CD4-positive, alpha-beta T cell treated with Interferon alpha-2 for 1 hour (primary cell): ENCODE data around the gene PPIH.
"Not testable (repeated sequence)": the region's sequence is repeated elsewhere in the genome, so short reads cannot be mapped to it uniquely, and the experiment has no call there.

Experiments used
- DNase-seq, 2 donors: peaks; one replicate each; pipeline ENCODE4 v3.0.0-alpha.2; 2020 to 2022

Gene PPIH

DNA sequence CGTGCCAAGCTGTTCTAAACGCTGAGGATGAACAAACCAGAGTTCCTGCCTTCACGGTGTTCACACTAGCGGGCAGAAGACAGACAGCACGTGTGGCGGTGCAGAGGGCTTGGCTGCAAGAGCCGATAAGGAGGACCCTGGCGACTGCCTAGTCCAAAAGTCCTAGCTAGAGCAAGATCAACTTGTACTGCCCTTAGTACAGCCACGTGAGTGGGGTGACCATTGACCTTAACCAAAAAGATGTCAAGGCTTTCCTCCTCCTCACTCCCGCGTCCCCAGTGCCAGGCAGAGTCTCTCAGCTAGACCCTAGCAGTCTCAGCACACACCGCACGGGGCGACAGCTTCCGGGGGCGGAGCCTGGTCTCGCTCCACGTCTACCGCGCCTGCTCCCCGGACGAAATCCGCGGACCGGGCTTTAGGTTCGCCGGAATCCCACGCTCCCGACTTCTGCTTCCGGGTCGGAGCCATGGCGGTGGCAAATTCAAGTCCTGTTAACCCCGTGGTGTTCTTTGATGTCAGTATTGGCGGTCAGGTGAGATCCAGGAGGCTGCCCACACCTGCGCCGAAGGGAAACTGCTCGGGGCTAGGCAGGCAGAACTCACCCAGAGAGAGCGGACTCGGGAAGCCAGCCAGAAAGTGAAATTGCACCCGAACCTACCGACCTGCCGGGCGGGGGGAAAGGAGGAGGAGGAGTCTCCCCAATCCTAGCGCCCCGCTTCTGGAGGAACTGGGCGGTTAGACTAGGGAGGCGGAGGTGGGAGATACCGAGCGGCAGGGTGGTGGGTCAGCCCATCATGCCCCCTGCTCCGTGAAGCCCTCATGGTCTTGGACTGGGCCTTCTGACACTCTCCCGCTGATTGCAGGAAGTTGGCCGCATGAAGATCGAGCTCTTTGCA lies at the start of gene PPIH:
PPIH (plus strand) TSS at position 443 of the 896 bp plus-strand sequence; CDS start at position 467, 24 bp downstream.
- DNase-seq, result peak; percentile 90 to 93

DNA sequence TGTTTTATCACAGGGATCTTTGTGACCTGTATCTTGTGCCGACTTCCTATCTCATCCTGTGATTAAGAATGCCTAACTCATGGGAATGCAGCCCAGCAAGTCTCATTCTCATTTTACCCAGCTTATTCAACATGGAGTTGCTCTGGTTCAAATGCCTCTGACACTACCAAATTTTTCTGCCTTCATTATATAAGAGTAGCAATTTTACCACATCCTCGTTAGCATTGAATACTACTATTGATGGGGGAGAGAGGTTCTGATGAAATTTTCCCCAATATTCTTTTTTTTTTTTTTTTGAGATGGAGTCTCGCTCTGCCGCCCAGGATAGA lies 44.5 kb upstream of the PPIH start:
- DNase-seq, result no peak

DNA sequence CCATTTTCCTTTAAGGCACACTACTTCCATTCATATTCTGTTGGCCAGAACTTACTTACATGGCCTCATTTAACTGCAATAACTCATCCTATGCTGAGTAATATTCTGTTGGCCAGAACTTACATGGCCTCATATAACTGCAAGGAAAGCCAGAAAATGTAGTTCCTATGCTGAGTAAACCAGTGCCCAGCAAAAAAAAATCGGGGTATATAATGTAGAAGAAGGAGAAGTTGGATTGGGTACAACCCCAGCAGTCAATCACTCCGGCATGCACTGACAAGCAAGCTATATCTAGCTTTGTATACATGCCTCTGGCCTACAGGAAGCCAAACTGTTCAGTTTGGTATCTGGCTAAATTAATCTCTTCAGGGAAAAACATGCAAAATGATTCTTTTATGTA lies 39.4 kb upstream of the PPIH start:
- DNase-seq, result no peak

DNA sequence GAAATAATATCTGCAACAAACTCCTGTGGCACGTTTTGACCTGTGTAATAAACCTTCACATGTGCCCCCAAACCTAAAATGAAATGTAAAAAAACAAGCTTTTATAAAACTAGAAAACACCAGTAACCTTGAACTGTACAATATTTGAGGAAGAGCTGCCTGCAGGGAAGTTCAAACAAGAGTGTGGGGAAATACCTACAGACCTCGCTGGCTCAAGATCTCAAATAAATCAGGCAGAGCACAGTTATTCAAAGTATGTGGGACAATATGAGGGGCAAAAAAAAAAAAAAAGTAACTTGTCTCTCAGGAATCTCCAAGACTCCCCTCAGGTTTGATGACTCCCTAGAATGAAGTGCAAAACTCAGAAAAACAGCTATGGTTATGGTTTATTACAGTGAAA lies 37.9 kb upstream of the PPIH start:
- DNase-seq, result no peak

DNA sequence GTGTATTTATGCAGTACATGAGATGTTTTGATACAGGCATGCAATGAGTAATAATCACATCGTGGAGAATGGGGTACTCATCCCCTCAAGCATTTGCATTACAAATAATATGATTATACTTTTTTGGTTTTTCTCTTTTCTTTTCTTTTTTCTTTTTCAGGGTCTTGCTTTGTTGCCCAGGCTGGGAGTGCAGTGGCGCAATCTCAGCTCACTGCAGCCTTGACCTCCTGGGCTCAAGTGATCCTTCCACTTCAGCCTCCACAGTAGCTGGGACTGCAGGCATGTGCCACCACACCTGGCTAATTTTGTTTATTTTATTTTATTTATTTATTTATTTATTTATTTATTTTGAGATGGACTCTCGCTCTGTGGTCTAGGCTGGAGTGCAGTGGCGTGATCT lies 37.0 kb upstream of the PPIH start:
- not testable (repeated sequence) for DNase-seq

DNA sequence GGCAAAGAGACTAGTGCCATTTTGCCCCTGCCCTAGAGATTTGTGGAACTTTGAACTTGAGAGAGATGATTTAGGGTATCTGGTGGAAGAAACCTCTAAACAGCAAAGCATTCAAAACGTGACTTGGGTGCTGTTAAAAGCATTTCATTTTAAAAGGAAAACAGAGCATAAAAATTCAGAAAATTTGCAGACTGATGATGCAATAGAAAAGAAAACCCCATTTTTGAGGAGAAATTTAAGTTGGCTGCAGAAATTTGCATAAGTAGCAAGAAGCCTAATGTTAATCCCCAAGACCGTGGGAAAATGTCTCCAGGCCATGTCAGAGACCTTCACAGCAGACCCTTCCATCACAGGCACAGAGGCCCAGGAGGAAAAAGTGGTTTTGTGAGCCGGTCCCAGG lies 31.0 kb upstream of the PPIH start:
- not testable (repeated sequence) for DNase-seq

DNA sequence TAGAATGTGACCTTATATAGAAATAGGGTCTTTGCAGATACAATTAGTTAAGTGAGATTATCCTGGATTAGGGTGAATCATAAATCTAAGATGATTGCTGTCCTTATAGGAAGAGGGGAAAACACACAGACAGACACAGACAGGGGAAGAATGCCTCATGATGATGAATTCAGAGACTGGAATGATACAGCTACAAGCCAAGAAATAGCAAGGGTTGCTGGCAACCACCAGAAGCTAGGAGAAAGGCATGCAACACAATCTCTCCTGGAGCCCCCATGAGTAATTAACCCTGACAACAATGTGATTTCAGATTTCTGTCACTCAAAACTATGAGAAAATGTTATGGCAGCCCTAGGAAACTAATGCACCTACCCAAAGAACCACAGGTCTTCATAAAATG lies 19.1 kb upstream of the PPIH start:
- DNase-seq, result no peak

DNA sequence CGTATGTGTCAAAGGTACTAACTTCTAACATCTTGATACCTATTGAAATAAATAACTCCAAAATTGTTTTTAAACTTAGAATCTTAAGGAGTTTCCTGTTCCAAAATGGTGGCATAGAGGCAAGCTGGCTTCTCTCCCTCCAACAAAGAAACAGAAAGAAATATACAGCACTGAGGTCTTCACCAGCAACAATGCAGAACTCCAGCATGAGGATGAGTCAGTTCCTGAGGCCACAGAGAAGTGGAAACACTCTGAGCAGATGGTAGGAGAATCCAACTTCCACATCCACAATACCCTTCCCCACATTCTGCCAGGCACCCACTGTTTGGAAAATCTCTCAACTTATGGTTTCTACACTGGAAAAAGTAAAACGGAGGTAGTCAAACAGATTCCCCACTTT lies 12.2 kb upstream of the PPIH start:
- no peak for DNase-seq

DNA sequence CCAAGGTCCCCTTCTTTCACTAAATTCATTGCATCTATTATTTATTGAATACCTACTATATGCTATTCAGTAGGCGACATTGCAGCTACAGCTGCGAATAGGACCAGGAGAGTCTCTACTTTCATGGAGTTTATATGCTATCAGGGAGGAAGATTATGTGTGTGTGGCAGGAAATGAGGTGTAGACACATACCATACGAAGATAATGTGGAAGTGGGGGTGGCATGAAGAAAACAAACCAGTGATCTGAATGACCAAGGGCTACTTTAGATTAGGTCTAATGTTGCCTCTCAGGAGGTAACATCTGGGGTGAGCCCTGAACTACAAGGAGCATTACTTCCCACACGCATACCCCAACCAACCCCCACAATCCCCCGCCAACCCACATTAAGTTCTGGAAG lies 1.0 kb upstream of the PPIH start:
- DNase-seq, result no peak

DNA sequence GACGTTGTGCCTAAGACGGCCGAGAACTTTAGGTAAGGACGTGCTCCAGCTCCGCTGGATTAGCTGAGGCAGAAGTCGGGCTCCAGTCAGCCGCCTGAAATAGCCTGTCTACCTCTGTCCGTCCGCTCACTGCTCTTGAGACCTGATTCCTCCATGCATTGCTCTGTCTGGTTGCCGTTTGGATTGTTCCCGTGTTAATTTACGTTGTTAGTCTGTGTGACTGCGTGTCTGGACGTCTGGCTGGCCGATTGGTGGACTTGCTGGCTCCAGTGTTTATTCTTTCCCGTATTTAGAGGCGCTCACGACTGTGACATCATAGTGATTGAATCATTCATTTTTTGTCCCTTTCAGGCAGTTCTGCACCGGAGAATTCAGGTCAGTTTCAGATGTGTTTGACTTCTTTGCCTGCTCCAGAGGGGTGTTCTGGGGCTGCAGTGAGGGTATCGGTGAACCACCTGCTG lies 684 bp downstream of the PPIH start:
- DNase-seq, result no peak

DNA sequence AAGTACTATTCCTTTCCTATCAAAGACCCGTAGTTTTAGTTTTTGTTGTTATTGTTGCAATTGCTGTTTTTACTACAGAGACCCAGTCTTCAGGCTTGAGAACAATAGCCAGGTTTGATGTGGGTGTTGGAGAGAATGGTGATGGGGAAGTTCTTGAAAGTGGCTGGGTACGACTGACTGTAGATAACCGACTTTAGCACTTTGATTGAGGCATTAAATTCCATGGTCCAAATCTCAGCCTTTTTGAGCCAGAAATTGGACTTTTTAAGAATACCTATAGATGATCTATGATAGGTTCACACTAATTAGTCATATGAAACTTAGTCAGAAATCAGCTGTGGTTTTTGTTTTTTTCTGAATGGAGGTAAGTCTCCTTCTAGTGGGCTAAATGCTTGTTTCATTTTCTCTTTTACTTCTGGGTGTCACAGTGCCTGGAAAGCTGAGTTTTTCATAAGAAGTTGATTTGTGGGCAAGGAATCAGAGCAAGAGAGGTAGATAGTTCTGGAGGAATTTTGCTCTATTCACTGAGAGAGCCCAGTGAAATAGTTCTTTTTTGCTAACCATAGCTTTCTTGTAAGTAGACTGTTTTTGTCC lies 2.8 kb downstream of the PPIH start:
- DNase-seq, result peak in 1 of 2 donors; percentile 28

DNA sequence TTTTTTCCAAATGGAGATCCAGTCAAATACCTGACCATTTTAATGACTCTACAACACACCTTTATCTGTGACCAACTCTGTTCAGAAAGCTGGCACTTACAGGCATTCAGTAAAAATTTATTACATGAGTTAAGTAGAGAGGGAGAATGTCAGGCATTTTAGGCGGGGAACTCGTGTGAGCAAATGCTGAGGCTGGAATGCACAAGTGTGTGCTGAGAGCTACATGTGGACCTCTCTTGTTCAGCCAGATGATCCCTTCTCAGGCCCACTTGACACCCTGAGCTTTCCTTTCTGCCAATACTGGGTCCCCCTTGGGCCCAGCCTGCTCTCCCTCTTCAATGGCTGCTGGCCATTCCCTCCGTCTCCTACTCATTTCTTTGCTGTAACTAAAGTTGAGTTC lies 11.7 kb downstream of the PPIH start:
- DNase-seq, result no peak

DNA sequence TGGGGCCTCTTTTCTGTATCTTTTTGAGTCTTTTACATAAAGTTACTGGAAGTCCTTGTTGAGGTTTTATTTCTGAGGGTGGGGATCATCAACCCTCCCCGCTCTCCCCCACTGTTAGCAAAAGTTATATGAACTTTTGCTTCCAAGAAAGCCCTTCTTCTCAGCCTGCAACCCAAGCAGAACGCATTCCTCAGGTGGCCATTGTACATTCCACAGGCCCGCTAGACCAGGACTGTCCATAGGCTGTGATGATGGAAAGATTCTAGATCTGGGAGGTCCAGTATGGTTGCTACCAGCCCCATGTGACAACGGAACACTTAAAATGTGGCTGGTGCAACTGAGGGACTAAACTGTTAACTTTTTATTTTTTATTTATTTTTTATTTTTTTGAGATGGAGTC lies 12.2 kb downstream of the PPIH start:
- no peak for DNase-seq

DNA sequence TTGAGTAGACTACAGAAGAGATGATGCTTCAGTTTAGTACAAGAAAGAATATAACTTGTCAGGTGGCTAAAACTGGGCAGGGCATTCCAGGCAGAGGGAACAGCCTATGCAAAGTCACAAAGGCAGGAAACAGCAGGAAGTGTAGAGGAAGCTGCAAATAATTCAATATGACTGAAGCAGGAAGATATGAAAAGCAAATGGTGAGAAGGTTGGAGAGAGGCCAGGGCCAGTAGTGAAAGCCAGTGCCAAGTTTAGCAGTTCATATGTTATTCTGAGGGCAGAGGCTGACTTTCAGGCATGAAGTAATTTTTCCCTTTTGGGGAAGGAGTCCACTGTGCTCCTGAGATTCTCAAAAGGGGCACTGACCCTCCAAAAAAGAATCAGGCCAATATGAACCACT lies 16.0 kb downstream of the PPIH start:
- no peak for DNase-seq

DNA sequence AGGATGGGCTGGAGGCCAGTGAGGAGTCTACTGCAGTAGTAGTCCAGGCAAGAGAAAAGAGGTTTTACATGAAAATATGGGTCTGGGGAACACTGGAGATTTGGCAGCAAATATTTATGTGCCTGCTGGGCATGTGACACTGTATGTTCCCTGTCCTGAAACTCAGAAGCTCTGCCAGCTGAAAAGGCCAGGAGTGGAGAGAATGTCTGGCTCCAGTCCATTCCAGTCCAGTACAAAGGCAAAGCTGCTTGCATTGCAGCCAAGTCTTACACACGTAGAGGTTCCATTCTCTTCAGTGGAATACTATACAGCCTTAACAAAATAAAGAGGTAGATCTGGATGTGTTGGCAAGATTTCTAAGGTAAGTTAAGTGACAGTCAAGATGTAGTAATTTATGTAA lies 16.5 kb downstream of the PPIH start:
- DNase-seq, result no peak

DNA sequence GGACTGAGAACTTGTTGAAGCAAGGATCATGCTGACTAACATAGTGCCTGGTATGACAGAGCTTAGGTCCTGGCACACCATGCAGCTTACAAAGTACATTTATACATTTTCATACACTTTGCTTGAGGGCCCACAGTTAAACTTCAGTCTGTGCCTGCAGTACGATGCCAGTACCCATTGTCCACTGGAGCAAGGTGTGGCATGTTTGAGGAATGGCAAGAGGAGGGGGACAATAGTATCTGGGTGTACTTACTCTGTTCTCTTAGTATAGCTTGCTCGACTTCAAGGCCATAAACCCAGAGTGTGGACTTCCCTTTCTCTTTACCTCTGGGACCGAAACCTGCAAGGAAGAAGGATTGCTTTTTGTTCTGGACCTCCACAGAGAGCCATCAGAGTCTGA lies 17.2 kb downstream of the PPIH start:
- no peak for DNase-seq

DNA sequence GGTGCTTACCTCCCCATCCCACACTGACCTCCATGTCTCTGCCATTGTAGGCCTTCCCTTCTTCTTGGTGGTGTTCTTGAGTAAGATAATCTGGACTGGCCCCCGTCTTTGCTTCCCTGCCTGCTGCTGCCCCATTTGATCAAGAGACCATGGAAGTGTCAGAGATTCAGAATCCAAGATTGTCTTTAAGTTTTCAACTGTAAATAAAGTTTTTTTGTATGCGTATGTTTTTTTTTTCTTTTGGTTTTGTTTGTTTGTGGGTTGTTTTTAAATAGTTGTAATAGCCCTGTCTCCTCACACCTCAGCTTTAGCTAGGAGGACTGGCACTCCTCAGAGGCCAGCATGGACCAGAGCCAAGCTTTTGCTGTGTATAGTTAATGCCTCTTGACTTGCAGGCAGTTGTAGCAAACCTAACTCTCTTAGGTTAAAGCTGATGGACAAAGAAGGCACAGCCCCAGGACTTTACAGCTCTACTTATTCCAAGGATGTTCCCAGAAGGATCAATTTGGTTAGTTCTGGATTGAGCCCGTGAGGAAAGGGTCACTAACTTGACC lies 18.4 kb downstream of the PPIH start:
- DNase-seq, result no peak

DNA sequence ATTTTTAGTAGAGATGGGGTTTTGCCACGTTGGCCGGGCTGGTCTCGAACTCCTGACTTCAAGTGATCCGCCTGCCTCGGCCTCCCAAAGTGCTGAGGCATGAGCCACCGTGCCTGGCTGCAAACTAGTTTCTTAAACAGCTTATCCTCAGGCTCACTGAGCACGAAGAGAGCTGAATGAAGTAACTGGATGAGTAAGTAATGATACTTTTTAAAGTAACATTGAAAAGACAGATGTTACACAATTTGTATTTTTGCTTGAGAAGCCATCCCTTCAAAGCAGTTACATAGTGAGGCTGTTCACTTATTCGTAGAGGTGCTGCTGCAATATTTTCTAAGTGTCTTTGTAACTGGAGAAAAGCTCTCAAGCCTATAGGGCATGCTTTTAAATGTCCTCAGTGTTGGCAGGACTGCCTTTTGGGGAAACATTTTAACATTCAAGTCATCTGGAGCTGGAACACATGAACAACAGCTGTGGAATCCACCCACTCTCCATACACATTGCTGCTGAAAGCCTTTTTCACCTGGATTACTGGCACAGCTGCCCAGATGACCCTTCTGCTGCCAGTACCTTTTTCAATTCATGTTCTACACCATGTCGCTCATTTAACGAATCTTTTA lies 21.3 kb downstream of the PPIH start:
- no peak for DNase-seq

DNA sequence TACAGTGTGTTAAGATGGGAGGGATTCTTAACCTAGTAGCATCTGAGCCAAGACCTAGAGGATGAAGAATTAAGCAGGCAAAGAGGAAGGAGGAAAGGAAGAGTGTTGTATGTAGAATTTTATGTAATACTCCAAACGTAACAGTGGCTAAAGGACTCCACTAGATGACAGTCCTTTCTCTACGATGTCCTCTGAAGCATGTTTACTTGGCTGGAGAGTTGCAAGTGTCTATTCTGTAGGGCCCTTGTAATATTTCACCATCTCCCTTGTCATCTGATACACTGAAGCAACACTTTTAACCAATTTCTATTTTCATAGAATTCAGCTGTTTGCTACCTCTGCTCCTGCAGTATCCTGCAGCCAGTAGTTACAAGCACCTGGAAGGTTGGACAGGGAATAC lies 21.8 kb downstream of the PPIH start:
- DNase-seq, result no peak

DNA sequence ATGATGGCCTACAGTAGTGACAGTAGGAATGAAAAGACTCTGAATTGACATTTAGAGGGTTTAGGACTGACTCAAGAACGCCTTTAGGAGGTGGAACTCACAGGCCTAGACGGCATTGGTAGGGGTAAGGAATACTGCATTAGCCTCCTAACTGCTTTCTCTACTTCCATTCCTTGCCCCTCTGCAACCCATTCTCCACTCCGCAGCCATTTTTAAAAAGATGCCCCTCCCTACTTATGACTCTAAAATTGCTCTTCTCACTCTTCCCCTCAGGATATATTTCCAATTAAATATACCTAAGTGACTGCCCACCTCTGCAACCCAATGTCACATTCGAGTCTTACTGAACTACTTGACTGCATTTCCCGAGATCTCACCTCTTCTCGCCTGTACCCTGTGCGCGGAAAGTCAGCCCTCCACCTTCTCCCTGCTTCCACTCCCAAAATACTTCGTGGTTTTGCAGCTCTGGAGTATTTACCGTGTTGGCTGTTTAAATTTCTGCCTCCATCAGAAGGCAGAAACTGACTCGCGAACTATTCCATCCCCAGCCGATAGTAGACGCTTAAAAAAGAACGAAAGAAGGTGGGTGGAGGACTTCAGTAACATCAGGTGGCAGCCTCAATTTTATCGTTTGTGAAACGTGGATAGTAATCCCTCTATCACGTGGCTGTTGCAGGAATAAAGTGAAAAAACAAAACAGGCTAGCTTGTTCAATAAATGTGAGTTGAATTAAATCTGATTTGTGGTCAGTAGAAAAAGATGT lies 22.9 kb downstream of the PPIH start:
- peak in 1 of 2 donors; percentile 38 for DNase-seq

DNA sequence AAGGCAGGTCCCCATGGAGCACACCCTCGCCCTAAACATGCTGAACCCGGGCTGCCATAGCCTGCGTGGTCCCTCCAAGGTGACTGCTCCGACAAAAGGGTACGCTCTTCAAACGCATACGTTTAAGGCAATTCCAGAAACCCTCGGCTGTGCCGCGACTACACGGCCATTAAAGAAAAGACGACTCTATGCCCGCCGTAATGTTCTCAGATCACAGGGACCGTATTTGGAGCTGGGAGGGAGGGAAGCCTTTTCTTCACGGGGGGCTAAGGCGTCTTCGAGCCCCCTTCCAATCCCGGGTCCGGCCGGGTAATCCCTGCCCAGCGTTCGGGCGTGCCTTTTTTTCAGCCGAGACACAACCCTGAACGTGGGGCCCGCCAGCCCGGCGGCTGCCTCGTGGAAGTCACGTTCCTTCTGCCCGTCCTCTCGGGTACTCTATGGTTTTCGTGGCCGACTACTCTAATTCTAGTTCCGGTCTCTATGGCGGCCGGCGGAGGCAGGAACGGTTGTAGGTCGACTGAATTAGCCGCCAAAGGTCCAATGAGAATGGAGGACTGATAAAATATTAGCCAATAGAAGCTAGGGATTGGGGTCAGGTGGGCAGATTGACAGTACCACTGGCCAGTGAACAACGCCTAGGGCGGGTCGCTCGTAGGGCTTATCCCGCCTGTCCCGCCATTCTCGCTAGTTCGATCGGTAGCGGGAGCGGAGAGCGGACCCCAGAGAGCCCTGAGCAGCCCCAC lies 23.7 kb downstream of the PPIH start, which contains the start of gene YBX1:
YBX1 (plus strand) TSS at position 678 of the 743 bp plus-strand sequence. CDS start 148 bp downstream, outside the sequence.
- peak; percentile 96 to 99 for DNase-seq

DNA sequence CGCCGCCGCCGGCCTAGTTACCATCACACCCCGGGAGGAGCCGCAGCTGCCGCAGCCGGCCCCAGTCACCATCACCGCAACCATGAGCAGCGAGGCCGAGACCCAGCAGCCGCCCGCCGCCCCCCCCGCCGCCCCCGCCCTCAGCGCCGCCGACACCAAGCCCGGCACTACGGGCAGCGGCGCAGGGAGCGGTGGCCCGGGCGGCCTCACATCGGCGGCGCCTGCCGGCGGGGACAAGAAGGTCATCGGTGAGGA lies 24.2 kb downstream of the PPIH start:
- not testable (repeated sequence) for DNase-seq
